Epithelial cell of prostate (primary cell): ENCODE measurements around the gene LITAFD.

Source experiments
- DNase-seq: peaks from one replicate; pipeline ENCODE4 v3.0.0-alpha.2; 2011; ENCODE audit warnings: low read depth, low spot score
- H3K27ac ChIP-seq: fragments of 450-650 bp; 2 replicates; pipeline ENCODE4 v1.5.1; 2017; ENCODE audit warnings: mild to moderate bottlenecking

LITAFD gene

GRCh38 chr16:8889893-8890548 lies 7.9 kb downstream of the LITAFD start:
- no peak overlapping the region for H3K27ac ChIP-seq
- no peak for DNase-seq

GRCh38 chr16:8890549-8890921 lies 8.4 kb downstream of the LITAFD start:
- no peak overlapping the region for H3K27ac ChIP-seq

GRCh38 chr16:8892101-8892575 lies 10.0 kb downstream of the LITAFD start:
- no peak for DNase-seq
- H3K27ac ChIP-seq: no peak overlapping the region

More at GRCh38 chr16:8890549-8890921, 8.4 kb downstream of the LITAFD start:
- no peak for DNase-seq

GRCh38 chr16:8893426-8893825 lies 11.3 kb downstream of the LITAFD start:
- no peak overlapping the region for H3K27ac ChIP-seq
- no peak for DNase-seq

GRCh38 chr16:8893976-8894690 lies 12.0 kb downstream of the LITAFD start:
- no peak overlapping the region for H3K27ac ChIP-seq
- DNase-seq: no peak

- H3K27ac ChIP-seq: no peak overlapping the region
- DNase-seq: no peak
These were observed 12.7 kb downstream of the LITAFD start for GRCh38 chr16:8894736-8895334.

GRCh38 chr16:8898660-8899318 lies 16.6 kb downstream of the LITAFD start:
- H3K27ac ChIP-seq: no peak overlapping the region
- DNase-seq: no peak

GRCh38 chr16:8899709-8900317 lies 17.7 kb downstream of the LITAFD start:
- H3K27ac ChIP-seq: no peak overlapping the region
- DNase-seq: no peak

- no peak overlapping the region for H3K27ac ChIP-seq
- DNase-seq: no peak
These were observed 18.2 kb downstream of the LITAFD start for GRCh38 chr16:8900343-8900742.

- no peak overlapping the region for H3K27ac ChIP-seq
- no peak for DNase-seq
These were observed 19.2 kb downstream of the LITAFD start for GRCh38 chr16:8901320-8901861.

- no peak overlapping the region for H3K27ac ChIP-seq
- DNase-seq: no peak
These were observed 20.9 kb downstream of the LITAFD start for GRCh38 chr16:8903004-8903403.

- no peak overlapping the region for H3K27ac ChIP-seq
- DNase-seq: no peak
These were observed 21.9 kb downstream of the LITAFD start for GRCh38 chr16:8904018-8904430.

- DNase-seq: no peak
- H3K27ac ChIP-seq: no peak overlapping the region
These were observed 23.1 kb downstream of the LITAFD start for GRCh38 chr16:8905168-8905762.

- no peak overlapping the region for H3K27ac ChIP-seq
- DNase-seq: no peak
These were observed 23.8 kb downstream of the LITAFD start for GRCh38 chr16:8905795-8906591.

GRCh38 chr16:8907096-8907495 lies 24.9 kb downstream of the LITAFD start:
- no peak for DNase-seq
- no peak overlapping the region for H3K27ac ChIP-seq

GRCh38 chr16:8908810-8909468 lies 26.8 kb downstream of the LITAFD start:
- no peak for DNase-seq
- H3K27ac ChIP-seq: no peak overlapping the region

- no peak for DNase-seq
- no peak overlapping the region for H3K27ac ChIP-seq
These were observed 28.7 kb downstream of the LITAFD start for GRCh38 chr16:8910811-8911210.

- no peak for DNase-seq
- H3K27ac ChIP-seq: no peak overlapping the region
These were observed 30.6 kb downstream of the LITAFD start for GRCh38 chr16:8912793-8913192.

GRCh38 chr16:8914098-8914497 lies 31.9 kb downstream of the LITAFD start:
- no peak overlapping the region for H3K27ac ChIP-seq
- no peak for DNase-seq
